GM11168 (cell line): ENCODE data around the gene TRIM8.

Source experiments
- in situ Hi-C: fragments of 300-500 bp; cut with MboI; formaldehyde crosslinking; loops from one replicate; pipeline ENCODE4 v1.12.0; 2022; ENCODE audit warnings: low sequenced_read_pairs; ENCODE audit not compliant: unreplicated experiment

TRIM8 gene

DNA sequence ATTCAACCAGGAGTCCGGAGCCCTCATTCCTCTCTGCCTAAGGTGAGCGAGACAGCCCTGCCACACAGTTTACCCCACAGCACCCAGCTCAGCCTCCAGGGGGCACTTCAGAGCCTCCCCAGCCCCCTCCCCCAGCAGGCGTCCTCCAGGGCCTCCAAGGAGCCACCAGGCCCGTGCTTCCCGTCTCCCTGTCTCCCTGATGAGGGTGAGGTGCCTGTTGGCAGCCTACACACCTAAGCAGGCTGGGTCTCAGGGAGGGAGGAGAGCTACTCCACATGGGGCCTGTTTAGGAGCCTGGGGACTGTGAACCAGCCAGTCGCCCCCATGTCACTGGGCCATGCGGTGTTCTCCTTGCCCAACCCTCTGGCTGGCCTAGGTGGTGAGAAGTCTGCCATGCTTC lies 28.9 kb upstream of the TRIM8 start:
- in situ Hi-C loops: no loop called here

GRCh38 chr10:102616066-102616770 lies 28.1 kb upstream of the TRIM8 start:
- in situ Hi-C loops: no loop called here

- in situ Hi-C loops: no loop called here
Measured at GRCh38 chr10:102617041-102617440, 27.2 kb upstream of the TRIM8 start.

- in situ Hi-C loops: no loop called here
Measured at GRCh38 chr10:102617816-102618215, 26.5 kb upstream of the TRIM8 start.

- in situ Hi-C loops: no loop called here
Measured at GRCh38 chr10:102619281-102619981, 24.8 kb upstream of the TRIM8 start.

GRCh38 chr10:102620138-102620590 lies 24.1 kb upstream of the TRIM8 start:
- in situ Hi-C loops: no loop called here

GRCh38 chr10:102620591-102621442 lies 23.5 kb upstream of the TRIM8 start:
- in situ Hi-C loops: no loop called here

- in situ Hi-C loops: no loop called here
Measured at GRCh38 chr10:102621443-102622325, 22.6 kb upstream of the TRIM8 start.

GRCh38 chr10:102624094-102624493 lies 20.2 kb upstream of the TRIM8 start:
- in situ Hi-C loops: no loop called here

DNA sequence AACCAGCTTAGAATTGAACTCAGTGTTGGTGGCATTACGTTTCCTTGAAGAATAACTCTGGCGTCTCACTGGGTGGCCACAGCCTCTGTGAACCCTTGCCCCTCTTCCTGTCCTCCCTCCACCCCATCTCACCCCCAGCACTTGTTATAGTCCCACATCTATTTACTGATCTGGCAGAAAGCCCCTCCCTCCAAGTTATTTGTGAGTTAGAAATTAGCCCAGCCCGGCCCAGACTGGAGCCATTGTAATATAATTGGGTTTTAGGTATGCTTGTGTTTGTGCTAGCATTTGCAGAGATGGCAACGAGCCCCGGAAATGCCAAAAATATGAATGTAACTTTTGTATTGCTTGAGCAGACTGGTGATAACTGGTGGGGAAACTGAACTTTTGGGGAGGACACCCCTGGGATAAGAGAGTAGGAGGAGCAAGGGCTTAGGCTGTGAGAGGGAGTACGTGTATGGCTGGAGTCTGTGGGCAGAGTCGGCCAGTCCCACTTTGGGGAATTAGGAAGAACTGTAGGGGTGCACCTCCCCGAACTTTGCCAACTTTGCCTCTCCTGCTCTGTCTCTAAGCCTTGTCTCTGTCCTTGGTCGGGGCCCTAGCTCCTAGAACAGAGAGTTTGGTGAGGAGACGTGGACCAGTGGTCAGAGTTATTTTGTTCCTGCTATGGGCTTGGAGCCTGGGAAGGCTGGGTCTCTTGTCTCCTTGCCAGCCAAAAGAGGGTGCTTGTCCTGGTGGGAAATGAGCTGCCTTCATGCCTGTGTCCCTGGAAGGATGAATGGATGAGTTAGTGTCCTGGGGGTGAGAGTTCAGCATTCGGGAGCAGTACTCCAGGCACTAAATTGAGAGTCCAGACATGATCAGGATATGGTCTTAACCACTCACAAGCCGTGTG lies 19.3 kb upstream of the TRIM8 start:
- in situ Hi-C loops: no loop called here

DNA sequence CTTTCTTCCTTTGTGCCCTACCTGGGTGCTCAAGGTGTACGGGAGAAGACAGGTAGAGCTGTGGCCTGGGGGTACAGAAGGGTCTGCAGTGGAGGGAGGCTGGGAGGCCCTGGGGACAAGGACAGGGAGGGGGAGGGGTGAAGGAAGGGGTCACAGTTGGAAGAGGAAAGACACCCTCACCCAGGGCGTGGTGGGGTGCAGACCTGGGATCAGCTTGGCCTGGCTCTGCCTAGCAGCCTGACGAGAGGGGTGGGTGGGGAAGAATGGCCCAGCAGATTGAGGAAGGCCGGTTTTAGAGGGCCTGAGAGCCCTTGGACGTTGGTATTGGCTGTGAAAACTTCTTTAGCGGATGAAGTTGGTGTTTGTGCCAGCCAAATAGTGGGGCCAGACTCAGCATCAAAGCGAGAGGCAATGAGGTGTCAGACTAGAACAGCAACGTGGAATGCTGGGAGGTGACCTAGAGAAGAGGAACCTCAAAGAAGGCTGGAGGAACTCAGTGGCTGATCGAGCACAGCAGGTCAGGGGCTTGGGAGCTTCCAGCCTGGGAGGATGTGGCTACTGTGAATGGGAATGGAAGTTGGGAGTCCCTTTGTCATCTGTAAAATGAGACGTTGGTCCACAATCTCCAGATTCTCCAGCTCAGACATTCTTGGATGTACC lies 18.1 kb upstream of the TRIM8 start:
- in situ Hi-C loops: no loop called here

- in situ Hi-C loops: no loop called here
Measured at GRCh38 chr10:102627291-102627735, 17.0 kb upstream of the TRIM8 start.

- in situ Hi-C loops: no loop called here
Measured at GRCh38 chr10:102627736-102628293, 16.5 kb upstream of the TRIM8 start.

GRCh38 chr10:102628451-102628911 lies 15.8 kb upstream of the TRIM8 start:
- in situ Hi-C loops: no loop called here

- in situ Hi-C loops: no loop called here
Measured at GRCh38 chr10:102629661-102630614, 14.3 kb upstream of the TRIM8 start.

GRCh38 chr10:102630663-102631062 lies 13.6 kb upstream of the TRIM8 start:
- in situ Hi-C loops: no loop called here
